ACHN (cell line): ENCODE data around the gene UBE2Q2.
"Not testable (repeated sequence)": the region's sequence is repeated elsewhere in the genome, so short reads cannot be mapped to it uniquely, and the experiment has no call there.

Experiments
- DNase-seq: peaks from one replicate; pipeline ENCODE4 v3.0.0-alpha.2; 2015
- in situ Hi-C: cut with HindIII; loops from 2 replicates; pipeline ENCODE4 v1.10.0; 2017; ENCODE audit warnings: low sequenced_read_pairs, low pct_ligation_motif_present, low pct_unique_long_range_greater_than_20kb

Gene UBE2Q2

DNA sequence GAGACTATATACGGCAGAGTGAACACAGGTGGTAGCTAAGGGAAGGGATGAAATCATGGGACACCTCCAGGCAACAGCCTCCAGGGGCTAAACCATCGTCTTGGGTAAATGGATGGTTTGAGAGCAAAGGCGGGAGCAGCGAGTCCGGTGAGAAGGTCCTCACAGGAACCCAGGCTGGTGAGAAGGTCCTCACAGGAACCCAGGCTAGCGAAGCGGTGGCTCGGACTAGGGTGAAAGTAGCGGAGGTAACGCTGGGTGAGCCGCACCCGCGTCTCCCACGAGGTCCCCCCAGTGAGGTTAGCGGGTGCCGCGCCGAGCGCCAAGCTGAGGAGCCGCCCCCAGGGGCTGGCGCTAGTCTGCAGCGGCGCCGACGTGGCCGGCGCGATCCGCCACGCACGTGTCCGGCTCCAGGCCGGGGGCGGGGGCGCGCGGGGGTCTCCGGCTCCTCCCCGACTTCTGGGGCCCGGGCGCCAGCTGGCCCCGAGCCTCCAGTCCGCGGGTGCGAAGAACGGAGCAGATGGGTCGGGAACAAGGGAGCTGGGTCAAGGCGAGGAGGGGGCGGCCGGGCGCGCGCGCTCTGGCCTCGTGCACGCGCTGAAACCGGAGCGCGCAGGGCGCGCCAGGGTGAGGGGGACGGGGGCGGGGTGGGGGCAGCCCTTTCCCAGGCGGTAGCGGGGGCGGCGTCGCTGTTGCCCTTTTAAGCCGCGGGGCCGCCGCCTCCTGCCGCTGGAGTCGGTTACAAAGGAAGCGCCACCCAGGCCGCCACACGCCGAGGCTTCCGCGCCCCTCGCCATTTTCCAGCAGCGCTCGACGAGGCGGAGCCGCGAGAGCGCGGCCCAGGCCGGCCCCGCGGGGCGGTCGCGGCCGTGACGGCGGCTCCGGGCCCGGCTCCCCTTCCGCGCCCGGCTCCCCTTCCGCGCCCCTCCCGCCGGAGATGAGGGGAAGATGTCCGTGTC is at the start of gene UBE2Q2:
Gene UBE2Q2 (plus strand): TSS at position 726 of the 956 bp plus-strand sequence. CDS start 220 bp downstream, at position 946.
- peak; percentile 70 for DNase-seq
- in situ Hi-C loops = no loop called here

DNA sequence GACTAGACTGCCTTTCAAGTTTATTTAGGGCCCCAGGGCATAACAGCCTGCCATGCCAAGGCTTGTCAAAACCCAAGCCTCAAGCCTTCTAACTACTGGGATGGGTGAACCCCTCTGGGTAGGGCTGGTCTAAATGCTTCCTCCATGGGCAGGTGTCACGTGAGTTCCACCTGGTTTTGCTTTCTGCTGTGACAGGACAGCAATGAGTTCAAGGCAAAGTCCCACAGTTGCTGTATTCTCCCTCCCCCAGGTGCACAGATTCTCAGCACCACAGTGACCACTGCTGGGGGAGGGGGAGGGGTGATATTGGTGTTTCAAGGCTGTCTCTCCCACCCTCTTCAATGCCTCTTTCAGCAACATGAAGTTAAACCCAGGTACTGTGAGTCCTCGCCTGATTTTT is 46.9 kb upstream of the UBE2Q2 start:
- no peak for DNase-seq
- in situ Hi-C loops = no loop called here

DNA sequence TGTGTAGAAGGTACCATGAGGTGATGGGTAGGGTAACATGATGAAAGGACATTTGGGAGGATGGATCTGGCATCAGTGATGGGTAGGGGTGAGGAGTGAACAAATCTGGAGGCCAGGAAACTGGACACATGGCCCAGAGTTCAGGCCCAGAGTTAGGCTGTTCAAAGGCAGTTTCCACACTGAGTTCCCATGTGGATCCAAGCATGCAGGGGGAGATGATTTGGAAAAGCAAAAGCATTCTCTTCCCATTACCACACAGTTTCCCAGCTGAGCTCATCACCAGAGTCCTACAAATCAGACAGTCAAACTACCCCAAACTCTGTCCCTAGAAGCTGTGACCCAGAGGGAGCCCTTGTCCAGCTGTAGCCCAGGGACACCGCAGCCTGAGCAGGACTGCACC is 46.1 kb upstream of the UBE2Q2 start:
- DNase-seq, in situ Hi-C loops: not testable (repeated sequence)

DNA sequence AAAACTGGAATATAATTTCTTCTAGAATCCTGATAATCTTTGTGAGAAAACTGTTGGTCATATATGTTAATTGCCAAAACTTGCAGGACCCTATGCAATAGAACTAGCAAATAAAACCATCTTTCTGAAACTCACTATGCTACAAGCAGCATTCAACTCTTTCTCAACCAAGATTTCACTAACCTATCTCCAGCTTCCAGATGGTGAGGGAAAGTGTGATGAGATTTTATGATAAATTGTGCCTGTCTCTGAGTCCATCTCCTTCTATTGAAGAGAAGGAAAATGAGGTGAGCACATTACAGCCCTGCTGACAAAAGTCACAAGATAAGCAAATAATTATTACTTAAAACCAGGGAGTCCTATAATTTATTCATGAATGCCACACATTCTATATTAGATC is 44.1 kb upstream of the UBE2Q2 start:
- no peak for DNase-seq
- in situ Hi-C loops = no loop called here

DNA sequence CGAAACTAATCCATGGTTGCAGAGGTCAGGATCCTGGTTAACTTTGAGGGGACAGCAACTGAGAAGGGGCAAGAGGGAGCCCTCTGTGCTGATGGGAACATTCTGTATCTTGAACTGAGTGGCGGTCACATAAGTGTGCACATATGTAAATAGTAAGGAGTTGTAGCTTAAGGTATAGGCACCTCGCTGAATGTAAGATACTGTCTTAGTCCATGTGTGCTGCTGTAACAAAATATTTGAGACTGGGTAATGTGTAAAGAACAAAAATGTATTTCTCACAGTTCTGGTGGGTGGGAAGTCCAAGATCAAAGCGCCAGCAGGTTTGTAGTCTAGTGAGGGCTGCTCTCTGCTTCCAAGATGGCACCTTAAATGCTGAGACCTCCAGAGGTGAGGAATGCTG is 42.8 kb upstream of the UBE2Q2 start:
- DNase-seq, in situ Hi-C loops: not testable (repeated sequence)

DNA sequence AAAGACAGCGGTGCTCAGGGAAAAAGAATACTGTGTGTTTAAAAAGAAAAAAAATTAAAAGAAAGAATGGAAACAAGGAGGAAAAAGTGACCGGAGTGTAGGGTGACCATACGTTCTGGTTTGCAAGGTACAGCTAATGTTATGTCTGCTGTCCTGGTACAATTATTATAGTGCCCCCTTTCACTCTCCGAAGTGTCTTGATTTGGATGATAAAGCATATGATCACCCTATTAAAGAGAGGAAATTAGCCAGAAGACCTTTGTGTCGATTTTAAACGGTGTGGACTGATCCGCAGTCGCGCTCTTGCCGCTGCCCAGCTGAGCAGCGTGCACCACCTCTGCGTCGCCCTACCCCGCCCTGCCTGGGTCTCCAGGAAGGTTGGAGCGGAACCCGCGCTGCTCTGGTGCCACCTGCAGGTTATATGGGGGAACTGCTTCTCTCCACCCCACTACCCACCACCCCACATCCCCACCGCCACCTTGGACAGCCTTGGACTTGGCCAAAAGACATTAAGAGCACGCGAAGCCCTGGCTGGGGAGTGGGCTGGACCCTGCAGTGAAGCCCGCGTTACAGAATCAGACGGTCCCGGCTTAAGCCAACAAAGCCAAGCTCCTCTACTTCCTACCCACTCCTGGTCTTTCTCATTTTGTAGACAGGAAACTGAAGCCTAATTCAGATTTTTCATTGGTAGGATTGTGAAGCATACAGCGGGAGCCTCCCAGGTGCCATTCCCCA is 41.2 kb upstream of the UBE2Q2 start:
- in situ Hi-C loops = no loop called here
- peak; percentile 69 for DNase-seq

DNA sequence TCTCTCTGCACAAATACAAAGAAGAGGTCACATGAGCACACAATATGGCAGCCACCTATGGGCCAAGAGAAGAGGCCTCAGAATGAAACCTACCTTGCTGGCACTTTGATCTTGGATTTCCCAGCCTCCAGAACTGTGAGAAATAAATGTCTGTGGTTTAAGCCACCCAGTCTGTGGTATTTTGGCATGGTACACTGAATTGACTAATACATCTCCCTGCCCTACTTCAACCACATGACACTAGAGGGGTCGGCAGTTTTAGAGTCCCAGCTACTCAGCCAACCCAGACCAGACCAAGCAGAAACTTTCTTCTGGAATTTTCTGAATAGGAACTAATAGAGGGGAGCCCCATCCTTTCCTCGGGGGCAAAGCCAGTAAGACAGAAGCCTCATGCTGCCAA is 35.8 kb upstream of the UBE2Q2 start:
- DNase-seq, in situ Hi-C loops: not testable (repeated sequence)

DNA sequence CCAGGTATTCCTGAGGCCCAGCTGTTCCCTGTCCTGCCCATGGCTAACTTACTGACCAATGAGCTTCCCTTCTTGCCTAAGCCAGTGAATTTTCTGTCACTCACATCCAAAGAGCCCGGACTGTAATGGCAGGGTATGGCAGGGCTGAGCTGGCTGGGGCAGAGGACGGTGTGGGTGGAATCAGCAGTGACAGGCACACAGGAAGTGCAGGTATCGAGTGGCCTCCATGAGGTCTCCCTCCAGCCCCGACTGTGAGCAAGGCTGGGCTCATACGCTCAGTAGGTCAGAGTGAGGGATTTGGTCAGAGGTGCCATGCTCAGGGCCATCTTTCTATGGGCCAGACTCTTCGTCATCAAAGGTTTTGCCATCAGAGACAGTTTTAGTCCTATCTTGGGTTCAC is 35.2 kb upstream of the UBE2Q2 start:
- in situ Hi-C loops, DNase-seq: not testable (repeated sequence)

DNA sequence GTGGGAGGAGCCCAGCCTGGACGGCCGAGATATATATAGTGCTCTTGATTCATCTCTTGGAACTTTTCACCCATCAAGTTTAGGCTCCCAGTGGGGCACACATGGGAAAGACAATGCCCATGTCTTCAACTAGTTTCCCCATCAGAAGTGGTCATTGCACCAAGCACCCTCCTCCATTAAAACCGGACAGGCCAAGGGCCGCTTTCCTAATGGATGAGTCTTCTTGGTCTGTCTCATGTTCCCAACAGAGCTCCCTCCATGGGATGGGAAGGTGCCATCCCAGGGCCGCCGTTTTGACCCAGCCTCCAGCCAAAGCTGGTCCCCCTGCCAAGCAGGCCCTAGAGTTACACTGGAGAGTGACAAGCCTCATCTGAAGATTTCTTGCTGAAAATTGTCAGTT is 34.7 kb upstream of the UBE2Q2 start:
- in situ Hi-C loops = no loop called here
- DNase-seq = no peak

DNA sequence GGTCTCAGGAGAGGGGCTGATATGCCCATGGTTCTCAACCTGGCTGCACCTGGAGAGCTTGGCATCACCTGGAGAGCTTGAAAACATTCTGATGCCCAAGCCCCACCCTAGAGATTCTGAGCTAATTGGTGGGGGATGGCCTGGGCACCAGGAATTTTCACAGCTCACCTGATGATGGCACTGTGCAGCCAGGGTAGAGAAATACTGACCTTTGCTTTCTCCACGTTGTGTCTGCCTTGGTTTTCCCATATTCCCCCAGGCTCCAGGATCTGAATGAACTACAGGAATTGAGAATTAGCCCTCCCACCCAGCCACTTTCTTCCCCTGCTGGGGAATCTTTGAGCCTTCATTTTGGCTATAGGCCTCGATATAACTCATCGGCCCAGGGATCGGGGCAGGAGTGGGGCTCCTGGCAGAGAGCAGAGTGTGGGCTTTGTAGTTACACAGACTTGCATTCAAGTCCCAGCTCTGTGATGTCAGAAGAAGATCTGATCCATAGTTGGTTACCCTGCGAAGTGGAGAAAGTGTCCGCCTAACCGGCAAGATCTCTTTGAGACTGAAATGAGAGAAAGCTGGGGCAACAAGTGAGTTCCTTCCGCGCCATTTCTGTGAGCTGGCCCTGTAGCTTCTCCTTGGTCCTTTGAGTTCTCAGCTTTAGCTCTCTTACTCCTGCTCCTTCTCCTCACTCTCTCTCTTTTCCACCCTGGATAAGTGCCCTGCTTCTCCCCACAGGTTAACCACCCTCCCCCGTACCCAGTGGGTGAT is 33.1 kb upstream of the UBE2Q2 start:
- in situ Hi-C loops = no loop called here

DNA sequence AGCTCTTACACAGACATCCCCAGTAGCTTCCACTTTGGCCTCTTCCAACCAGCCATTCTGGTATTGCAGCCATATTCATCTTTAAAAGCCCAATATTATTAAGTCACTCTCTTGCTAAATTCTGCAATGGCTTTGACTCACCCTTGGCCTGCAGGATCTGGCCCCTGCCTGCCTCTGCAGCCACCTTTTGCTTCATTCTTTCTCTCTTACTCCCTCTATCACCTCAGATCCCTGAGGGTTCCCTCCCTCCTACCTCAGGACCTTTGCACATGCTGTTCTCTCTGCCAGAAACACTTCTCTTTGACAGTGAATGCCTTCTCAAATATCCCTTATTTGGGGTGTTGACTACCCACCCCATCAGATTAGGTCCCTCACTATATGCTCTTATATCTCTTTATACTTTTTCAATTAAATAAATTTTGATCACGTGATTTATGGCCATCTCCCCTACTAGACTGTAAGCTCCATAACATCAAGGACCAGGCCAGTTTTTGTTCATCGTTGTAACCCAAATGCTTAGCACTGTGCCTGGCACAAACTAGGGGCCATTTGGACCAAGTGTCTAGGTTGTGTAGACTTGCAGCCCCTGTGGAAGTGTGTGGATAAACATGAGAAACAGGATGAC is 32.3 kb upstream of the UBE2Q2 start:
- no peak for DNase-seq
- in situ Hi-C loops = no loop called here

More for the DNA sequence above, 33.1 kb upstream of the UBE2Q2 start:
- DNase-seq = peak; percentile 44

DNA sequence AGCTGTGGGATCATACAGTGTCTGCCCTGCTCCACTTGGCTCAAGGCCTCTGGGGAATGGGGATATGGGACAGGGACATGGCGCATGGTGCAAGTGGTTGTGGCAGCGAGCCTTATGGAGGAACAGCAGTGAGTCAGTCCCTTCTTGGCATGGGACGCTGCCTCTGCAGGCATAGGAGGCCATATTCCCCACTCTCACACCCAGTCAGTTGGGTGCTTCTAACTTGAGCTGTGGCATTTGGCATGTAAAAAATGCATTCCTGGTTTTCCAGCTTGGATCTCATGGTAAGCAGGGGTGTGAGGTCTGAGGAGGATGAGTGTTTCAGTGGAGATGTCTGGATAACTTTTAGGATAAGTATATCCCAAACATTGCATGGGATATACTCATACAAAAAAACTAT is 31.6 kb upstream of the UBE2Q2 start:
- DNase-seq = no peak
- in situ Hi-C loops = no loop called here

DNA sequence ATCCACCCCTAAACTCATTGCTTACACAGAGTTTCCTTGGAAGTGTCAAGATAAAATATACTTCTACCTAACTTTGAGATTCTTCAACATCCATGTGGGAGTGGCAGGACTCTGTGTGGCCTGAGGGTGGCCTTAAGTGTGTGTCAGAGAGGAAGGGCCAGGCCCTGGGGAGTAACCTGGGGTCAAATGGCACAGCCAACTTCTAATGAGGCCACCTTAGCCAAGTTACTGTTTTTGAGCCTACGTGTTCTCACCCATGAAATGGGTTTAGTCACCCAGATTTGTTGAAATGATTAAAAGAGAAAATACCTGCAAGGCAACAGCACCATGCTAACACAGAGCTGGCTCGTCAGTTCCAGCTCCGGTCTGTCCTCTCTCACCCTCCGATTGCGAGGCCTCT is 28.5 kb upstream of the UBE2Q2 start:
- in situ Hi-C loops = no loop called here
- no peak for DNase-seq

DNA sequence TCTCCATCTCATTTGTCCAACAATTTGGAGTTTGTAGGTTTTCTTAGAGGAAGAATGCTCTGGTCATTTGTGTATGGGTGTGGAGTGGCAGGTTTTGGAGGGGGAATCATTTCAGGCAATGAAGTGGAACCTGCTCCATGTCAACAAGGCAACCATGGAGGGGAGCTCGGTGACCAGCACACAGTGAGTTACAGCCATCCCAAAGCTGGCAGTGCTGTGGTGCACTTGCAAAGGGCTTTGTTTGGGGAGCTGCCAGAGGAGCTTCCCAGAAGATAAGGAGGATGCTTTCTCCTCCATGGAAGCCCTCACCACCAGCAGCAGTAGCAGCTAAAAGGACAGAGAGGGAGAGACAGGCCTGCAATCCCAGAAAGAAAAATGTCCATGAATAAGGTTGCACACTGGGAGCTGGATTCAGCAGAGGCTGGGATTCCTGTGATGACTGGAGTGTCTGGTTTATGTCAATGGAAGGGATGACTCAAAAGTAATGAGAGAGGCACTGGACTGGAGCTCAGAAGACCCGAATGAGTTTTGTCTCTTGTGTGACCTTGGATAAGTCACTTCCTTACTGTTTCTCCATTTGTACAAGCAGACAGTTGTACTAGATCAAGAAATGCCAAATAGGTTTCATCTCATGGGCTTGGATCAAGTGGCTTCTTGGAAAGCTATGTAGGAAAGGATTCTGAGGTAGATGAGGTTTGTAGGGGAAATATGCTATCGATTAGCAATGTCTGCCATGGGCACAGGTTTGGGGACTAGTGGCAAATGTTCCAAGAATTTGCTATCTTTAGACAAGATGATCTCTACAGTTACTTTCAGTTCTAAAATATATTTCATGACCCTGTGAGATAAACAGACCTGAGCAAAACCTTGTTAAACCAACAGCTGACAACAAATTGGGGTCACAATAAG is 27.2 kb upstream of the UBE2Q2 start:
- in situ Hi-C loops = no loop called here

DNA sequence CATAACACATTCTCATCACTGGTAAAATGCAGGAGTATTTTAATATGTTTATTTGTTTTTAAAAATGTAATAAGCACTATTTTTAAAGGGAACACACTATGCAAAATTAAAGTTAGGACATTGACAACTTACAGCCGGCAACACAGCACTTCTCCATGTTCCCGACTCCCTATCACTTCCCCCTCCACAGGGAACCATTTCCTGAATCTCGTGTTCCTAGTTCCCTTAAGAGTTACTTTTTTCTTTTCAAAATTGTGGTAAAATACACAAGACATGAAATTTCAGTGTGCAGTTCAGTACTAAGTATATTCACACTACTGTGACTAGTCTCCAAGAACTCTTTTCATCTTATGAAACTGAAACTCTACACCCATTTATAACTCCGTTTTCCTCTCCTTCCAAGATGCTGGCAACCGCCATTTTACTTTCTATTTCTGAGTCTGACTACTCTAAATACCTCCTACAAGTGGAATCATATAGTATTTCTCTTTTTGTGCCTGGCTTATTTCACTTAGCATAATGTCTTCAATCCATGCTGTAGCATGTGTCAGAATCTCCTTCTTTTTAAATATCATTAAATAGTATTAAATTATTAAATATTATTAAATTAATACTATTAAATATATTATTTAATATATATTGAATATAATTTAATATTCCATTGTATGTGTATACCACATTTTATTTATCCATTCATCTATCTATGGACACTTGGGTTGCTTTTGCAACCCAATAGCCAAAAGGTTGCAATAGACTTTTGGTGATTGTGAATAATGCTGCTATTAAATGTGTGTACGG is 25.9 kb upstream of the UBE2Q2 start:
- no peak for DNase-seq

More for the DNA sequence above, 27.2 kb upstream of the UBE2Q2 start:
- DNase-seq = no peak

DNA sequence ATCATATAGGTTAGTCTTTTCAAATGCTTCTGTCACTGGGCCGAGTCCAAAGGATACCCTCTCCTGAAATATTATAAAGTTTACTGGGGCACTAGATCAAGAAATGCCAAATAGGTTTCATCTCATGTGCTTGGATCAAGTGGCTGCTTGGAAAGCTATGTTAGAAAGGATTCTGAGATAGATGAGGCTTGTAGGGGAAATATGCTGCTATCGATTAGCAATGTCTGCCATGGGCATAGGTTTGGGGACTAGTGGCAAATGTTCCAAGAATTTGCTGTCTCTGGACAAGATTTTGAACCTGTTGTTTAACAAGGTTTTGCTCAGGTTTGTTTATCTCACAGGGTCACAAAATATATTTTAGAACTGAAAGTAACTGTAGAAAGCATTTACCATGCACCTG is 23.0 kb upstream of the UBE2Q2 start:
- no peak for DNase-seq
- in situ Hi-C loops = no loop called here

More for the DNA sequence above, 25.9 kb upstream of the UBE2Q2 start:
- in situ Hi-C loops = no loop called here
